ENCODE data around the gene UNC80.

UNC80 gene

DNA sequence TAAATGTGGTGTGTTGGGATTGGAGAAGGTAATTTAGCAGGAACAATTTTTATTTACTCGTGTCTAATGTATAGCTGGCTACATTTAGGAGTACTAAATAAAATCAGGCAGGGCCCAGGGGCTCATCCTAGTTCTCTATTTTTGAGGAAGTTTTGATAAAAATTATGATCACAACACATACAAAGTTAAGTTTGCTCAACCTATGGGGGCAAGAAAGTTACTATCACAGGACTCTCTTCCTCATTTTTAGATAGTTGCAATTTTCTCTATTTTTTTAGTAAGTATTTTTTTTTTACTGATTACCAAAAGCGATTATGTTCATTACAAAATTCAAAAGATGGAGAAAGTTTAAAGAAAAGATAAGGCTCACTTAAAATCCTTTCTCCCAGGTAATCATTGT, 170.8 kb downstream of the UNC80 start:
- FAIRE-seq (no peak), DNase-seq (ENCODE audit: insufficient read length, low spot score) (no peak)
- no peak for TF ChIP-seq PAX5 (IDR thresholded peaks at IDR 0.05; ENCODE audit: insufficient read depth, low read length, severe bottlenecking)
- TF ChIP-seq SPI1 (IDR thresholded peaks at IDR 0.05; ENCODE audit: low read depth, low read length): no peak
- no peak for TF ChIP-seq POLR2A (IDR thresholded peaks at IDR 0.05; ENCODE audit: low read depth, low read length)
- no peak for TF ChIP-seq TAF1 (IDR thresholded peaks at IDR 0.05; ENCODE audit: low read depth, low read length)
- TF ChIP-seq POU2F2 (IDR thresholded peaks at IDR 0.05; ENCODE audit: low read depth, low read length): no peak
- no peak for TF ChIP-seq POLR2AphosphoS5 (IDR thresholded peaks at IDR 0.05; ENCODE audit: low read depth, low read length)

DNA sequence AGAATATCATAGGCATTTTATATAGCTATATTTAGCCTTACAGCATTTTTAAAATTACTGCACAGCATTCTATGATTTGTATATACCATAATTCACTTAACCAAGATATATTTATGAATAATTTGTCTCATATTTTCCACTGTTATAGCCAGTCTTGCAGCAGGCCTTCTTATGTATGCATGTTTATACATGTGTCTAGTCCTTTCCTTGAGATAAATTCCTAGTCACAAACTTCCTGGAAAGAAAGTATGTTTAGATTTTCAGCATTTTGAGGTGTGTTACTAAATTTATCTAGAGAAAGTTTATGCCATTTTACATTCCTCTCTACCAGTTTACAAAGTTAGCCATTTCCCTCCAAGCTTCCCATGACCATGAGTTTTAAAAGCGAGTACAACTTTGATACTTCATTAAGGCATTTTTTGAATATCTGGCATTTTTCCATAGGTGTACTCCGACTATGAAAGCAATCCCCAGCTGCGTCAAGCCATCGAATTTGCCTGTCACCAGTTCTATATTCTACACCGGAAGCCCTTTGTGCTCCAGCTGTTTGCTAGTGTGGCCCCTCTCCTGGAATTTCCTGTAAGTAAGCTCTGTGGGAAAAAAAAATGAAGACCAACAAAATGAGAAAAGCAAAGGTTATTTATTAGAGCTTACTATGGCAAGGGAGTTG, 171.4 kb downstream of the UNC80 start:
- no peak for FAIRE-seq
- DNase-seq (ENCODE audit: insufficient read length, low spot score): no peak
- TF ChIP-seq POLR2A (IDR thresholded peaks at IDR 0.05; ENCODE audit: low read depth, low read length) (no peak), POLR2AphosphoS5 (IDR thresholded peaks at IDR 0.05; ENCODE audit: low read depth, low read length) (no peak), POU2F2 (IDR thresholded peaks at IDR 0.05; ENCODE audit: low read depth, low read length) (no peak)

DNA sequence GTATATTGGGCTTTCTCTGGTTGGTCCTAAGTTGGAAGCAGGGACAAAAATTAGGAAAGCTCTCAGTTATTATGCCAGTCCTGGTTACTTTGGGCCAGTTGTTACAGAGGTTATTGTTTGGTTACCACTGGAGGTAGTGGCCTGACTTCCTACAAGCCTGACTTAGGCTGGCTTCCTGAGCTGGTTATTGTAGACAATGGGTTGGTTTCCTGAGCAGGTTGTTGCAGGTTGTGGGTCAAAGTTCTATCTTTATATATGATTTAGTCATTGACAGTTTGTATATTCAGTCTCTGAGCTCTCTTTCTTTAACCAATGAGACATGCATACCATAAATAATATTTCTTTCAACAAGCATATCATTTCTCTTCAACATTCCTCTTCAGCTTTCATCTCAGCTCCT, 172.1 kb downstream of the UNC80 start:
- DNase-seq (ENCODE audit: insufficient read length, low spot score): no peak
- no peak for FAIRE-seq
- TF ChIP-seq TAF1 (IDR thresholded peaks at IDR 0.05; ENCODE audit: low read depth, low read length) (no peak), POLR2AphosphoS5 (IDR thresholded peaks at IDR 0.05; ENCODE audit: low read depth, low read length) (no peak), POU2F2 (IDR thresholded peaks at IDR 0.05; ENCODE audit: low read depth, low read length) (no peak), POLR2A (IDR thresholded peaks at IDR 0.05; ENCODE audit: low read depth, low read length) (no peak), SPI1 (IDR thresholded peaks at IDR 0.05; ENCODE audit: low read depth, low read length) (no peak), PAX5 (IDR thresholded peaks at IDR 0.05; ENCODE audit: insufficient read depth, low read length, severe bottlenecking) (no peak)

DNA sequence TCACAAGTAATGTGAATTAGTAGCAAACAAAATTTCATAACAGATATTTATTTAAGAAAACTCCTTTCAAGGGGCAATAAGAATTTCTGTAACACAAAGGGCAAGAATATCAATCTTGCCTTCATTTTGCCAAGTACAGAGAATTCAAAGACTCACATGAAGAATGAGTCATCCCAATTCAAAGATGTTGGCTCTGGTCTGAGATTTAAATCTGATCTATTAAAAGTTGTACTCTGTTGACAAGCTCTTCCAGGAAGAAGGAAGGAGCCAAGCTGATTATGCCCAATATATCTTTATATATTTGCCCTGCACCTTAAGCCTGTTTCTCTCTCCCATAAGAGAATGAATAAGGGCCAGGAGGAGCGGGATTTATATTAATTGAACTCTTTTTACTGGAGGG, 174.9 kb downstream of the UNC80 start:
- no peak for DNase-seq (ENCODE audit: insufficient read length, low spot score)
- FAIRE-seq: no peak
- no peak for TF ChIP-seq SPI1 (IDR thresholded peaks at IDR 0.05; ENCODE audit: low read depth, low read length)
- TF ChIP-seq PAX5 (IDR thresholded peaks at IDR 0.05; ENCODE audit: insufficient read depth, low read length, severe bottlenecking): no peak
- TF ChIP-seq POLR2A (IDR thresholded peaks at IDR 0.05; ENCODE audit: low read depth, low read length): no peak
- TF ChIP-seq POLR2AphosphoS5 (IDR thresholded peaks at IDR 0.05; ENCODE audit: low read depth, low read length): no peak
- TF ChIP-seq POU2F2 (IDR thresholded peaks at IDR 0.05; ENCODE audit: low read depth, low read length): no peak
- TF ChIP-seq TAF1 (IDR thresholded peaks at IDR 0.05; ENCODE audit: low read depth, low read length): no peak

DNA sequence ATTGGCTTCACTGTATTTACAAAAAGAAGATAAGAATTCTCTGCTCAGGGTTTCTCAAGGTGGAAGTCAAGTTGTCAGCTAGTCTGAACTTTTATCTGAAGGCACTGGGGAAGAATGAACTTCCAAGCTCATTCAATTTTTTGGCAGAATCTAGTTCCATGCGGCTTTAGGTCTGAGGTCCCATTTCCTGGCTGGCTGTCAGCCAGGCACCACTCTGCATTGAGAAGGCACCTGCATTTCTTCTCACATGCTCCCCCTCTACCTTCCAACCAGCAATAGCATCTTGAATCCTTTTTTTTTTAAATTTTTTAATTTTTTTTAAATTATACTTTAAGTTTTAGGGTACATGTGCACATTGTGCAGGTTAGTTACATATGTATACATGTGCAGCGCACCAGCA, 184.6 kb downstream of the UNC80 start:
- no peak for FAIRE-seq
- no peak for TF ChIP-seq PAX5 (IDR thresholded peaks at IDR 0.05; ENCODE audit: insufficient read depth, low read length, severe bottlenecking)
- TF ChIP-seq TAF1 (IDR thresholded peaks at IDR 0.05; ENCODE audit: low read depth, low read length): no peak
- TF ChIP-seq POU2F2 (IDR thresholded peaks at IDR 0.05; ENCODE audit: low read depth, low read length): no peak
- no peak for TF ChIP-seq SPI1 (IDR thresholded peaks at IDR 0.05; ENCODE audit: low read depth, low read length)
- no peak for TF ChIP-seq POLR2A (IDR thresholded peaks at IDR 0.05; ENCODE audit: low read depth, low read length)
- TF ChIP-seq POLR2AphosphoS5 (IDR thresholded peaks at IDR 0.05; ENCODE audit: low read depth, low read length): no peak
- DNase-seq (ENCODE audit: insufficient read length, low spot score): no peak

DNA sequence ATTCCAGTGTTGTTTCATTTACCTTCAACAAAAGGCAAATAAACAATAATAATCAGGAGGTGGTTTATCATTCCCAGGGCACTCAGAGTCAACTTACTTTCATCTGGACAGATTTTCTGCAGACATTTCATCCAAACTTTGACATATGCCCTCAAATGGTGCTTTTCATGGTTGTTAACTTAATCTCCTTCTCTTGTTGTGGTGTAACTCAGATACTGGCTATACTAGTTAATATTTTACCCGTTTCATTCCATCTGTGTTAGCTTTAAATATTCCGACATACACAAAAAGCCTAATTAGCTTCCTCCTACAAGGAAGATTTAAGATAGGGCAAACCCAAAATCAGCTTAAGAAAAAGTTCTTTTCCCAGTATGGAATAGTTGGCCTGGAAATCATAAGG, 186.4 kb downstream of the UNC80 start:
- no peak for DNase-seq (ENCODE audit: insufficient read length, low spot score)
- TF ChIP-seq TAF1 (IDR thresholded peaks at IDR 0.05; ENCODE audit: low read depth, low read length) (no peak), PAX5 (IDR thresholded peaks at IDR 0.05; ENCODE audit: insufficient read depth, low read length, severe bottlenecking) (no peak), SPI1 (IDR thresholded peaks at IDR 0.05; ENCODE audit: low read depth, low read length) (no peak), POU2F2 (IDR thresholded peaks at IDR 0.05; ENCODE audit: low read depth, low read length) (no peak), POLR2AphosphoS5 (IDR thresholded peaks at IDR 0.05; ENCODE audit: low read depth, low read length) (no peak)

DNA sequence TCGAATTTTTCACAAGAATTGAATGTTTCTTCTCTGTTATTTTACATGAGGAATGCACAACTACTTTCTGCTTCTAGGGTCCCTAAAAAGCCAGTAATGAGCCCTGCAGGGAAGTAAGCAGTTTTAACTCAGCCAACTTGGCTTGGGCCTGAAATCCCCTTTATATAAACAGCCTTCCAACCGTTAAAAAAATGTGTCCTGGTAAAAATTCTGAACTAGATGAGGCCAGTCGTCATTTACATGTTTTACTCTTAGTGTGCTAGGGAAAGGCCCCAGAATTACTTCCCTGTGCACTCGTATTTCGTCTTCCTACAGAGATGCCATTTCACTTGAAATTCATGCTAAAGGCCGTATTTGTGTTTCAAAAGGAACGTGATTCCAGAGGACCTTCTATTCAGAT, 188.4 kb downstream of the UNC80 start:
- DNase-seq (ENCODE audit: insufficient read length, low spot score) (no peak), FAIRE-seq (no peak)
- no peak for TF ChIP-seq SPI1 (IDR thresholded peaks at IDR 0.05; ENCODE audit: low read depth, low read length)
- TF ChIP-seq PAX5 (IDR thresholded peaks at IDR 0.05; ENCODE audit: insufficient read depth, low read length, severe bottlenecking): no peak
- no peak for TF ChIP-seq POLR2AphosphoS5 (IDR thresholded peaks at IDR 0.05; ENCODE audit: low read depth, low read length)
- TF ChIP-seq POU2F2 (IDR thresholded peaks at IDR 0.05; ENCODE audit: low read depth, low read length): no peak
- no peak for TF ChIP-seq POLR2A (IDR thresholded peaks at IDR 0.05; ENCODE audit: low read depth, low read length)
- no peak for TF ChIP-seq TAF1 (IDR thresholded peaks at IDR 0.05; ENCODE audit: low read depth, low read length)

More for the DNA sequence above, 186.4 kb downstream of the UNC80 start:
- no peak for FAIRE-seq

DNA sequence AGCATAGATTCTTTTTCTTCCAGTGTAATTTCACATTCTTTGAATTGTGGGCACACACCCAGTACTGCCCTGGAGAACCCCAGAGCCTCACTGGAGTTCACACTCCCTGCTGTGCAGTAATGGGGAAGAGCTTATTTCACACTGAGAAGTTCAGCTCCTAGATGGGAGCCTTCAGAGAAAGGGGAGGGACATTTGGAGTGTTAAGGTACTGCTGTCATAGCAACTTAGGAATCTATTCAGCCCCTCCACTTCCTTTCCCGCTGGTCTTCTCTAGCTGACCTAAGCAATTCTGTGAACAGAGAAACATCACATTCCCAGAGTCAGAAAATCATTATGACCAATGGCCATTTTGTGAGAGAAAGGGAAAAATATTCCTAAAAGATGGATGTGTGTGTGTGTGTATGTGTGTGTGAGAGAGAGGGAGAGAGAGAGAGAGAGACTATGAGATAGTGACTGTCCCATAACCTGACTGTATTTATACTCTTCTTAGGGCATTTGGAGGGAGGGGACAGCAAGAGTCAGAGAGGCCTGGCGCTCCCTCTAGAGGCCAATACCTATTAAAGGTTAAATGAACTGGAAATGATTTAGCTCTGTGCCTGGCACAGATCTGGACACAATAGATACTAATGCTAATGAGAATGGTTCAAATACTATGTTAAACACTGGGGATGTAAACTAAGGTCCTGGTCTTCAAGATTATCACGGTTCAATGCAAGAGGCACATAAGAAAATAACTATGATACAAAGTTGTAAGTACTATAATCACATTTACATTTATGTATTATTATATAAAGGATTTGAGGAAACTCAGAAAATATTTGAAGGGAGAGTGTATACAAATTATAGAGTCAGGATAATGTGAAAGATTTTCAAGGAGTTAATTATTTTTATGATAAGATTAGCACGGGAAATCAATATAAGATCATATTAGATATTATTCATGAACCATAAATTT, 189.3 kb downstream of the UNC80 start:
- FAIRE-seq (peak; percentile 54), DNase-seq (ENCODE audit: insufficient read length, low spot score) (peak; percentile 22)
- TF ChIP-seq POLR2A (IDR thresholded peaks at IDR 0.05; ENCODE audit: low read depth, low read length) (no peak), TAF1 (IDR thresholded peaks at IDR 0.05; ENCODE audit: low read depth, low read length) (no peak), POLR2AphosphoS5 (IDR thresholded peaks at IDR 0.05; ENCODE audit: low read depth, low read length) (no peak), POU2F2 (IDR thresholded peaks at IDR 0.05; ENCODE audit: low read depth, low read length) (no peak), PAX5 (IDR thresholded peaks at IDR 0.05; ENCODE audit: insufficient read depth, low read length, severe bottlenecking) (no peak), SPI1 (IDR thresholded peaks at IDR 0.05; ENCODE audit: low read depth, low read length) (no peak)

DNA sequence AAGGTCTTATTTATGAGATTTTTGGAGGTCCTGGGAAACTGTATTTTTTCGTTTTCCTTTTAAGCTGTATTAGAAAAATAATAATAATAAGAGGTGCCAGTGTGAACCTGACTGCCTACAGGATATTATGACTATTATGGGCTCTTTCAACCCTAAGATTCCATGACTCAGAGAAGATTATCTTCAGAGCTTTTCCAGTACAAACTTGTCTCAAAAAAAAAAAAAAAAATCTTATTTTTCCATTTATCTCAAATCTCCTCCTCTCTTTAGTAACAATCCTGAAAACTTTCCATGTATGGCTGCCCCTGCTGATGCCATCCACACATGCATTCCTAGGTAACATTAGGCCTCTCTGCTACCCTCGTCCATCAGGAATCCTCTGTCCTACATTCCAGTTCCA, 194.1 kb downstream of the UNC80 start:
- TF ChIP-seq POU2F2 (IDR thresholded peaks at IDR 0.05; ENCODE audit: low read depth, low read length): no peak
- no peak for TF ChIP-seq POLR2AphosphoS5 (IDR thresholded peaks at IDR 0.05; ENCODE audit: low read depth, low read length)
- no peak for TF ChIP-seq SPI1 (IDR thresholded peaks at IDR 0.05; ENCODE audit: low read depth, low read length)
- TF ChIP-seq PAX5 (IDR thresholded peaks at IDR 0.05; ENCODE audit: insufficient read depth, low read length, severe bottlenecking): no peak
- no peak for TF ChIP-seq TAF1 (IDR thresholded peaks at IDR 0.05; ENCODE audit: low read depth, low read length)
- TF ChIP-seq POLR2A (IDR thresholded peaks at IDR 0.05; ENCODE audit: low read depth, low read length): no peak
- DNase-seq (ENCODE audit: insufficient read length, low spot score) (no peak), FAIRE-seq (no peak)

Measured in GM12891 (cell line).